Astrocyte of the cerebellum (primary cell): Measurements from ENCODE around the gene SULF2.

Source experiments
- DNase-seq: peaks from one replicate; pipeline ENCODE4 v3.0.0-alpha.2; 2011; ENCODE audit warnings: low read depth
- H3K4me3 ChIP-seq: 2 replicates; pipeline ENCODE4 v1.5.1; 2011; ENCODE audit warnings: mild to moderate bottlenecking, low read depth, low read length, moderate library complexity
- CTCF ChIP-seq: IDR thresholded peaks from 2 replicates; pipeline ENCODE4 v1.5.1; 2012; ENCODE audit warnings: low read length, low read depth, moderate library complexity, mild to moderate bottlenecking; ENCODE audit errors: missing control alignments
- in situ Hi-C: cut with HindIII; loops from 2 replicates; pipeline ENCODE4 v1.10.0; 2017; ENCODE audit warnings: low sequenced_read_pairs

SULF2 gene

GRCh38 chr20:47635256-47635655 is 150.0 kb downstream of the SULF2 start:
- in situ Hi-C loops = no loop called here
- DNase-seq = no peak
- no peak for TF ChIP-seq CTCF
- H3K4me3 ChIP-seq = no peak overlapping the region

GRCh38 chr20:47631078-47631477 is 154.2 kb downstream of the SULF2 start:
- no peak for DNase-seq
- in situ Hi-C loops = no loop called here
- no peak overlapping the region for H3K4me3 ChIP-seq
- no peak for TF ChIP-seq CTCF

- H3K4me3 ChIP-seq = no peak overlapping the region
- in situ Hi-C loops = no loop called here
- DNase-seq = no peak
- no peak for TF ChIP-seq CTCF
Observed at GRCh38 chr20:47629907-47630306, 155.4 kb downstream of the SULF2 start.

- TF ChIP-seq CTCF = no peak
- in situ Hi-C loops = no loop called here
- H3K4me3 ChIP-seq = no peak overlapping the region
- no peak for DNase-seq
Observed at GRCh38 chr20:47627540-47627939, 157.7 kb downstream of the SULF2 start.

- in situ Hi-C loops = loop anchor here (25.0 kb wide), 1 partner anchor 261 kb away; the partner anchor contains the start of gene ZMYND8
- DNase-seq = no peak
- no peak overlapping the region for H3K4me3 ChIP-seq
- no peak for TF ChIP-seq CTCF
Observed at GRCh38 chr20:47623206-47623605, 162.1 kb downstream of the SULF2 start.

- TF ChIP-seq CTCF = no peak
- H3K4me3 ChIP-seq = no peak overlapping the region
- no peak for DNase-seq
- in situ Hi-C loops = loop anchor here (25.0 kb wide), 1 partner anchor 260 kb away; the partner anchor contains the start of gene ZMYND8
Observed at GRCh38 chr20:47622118-47622665, 163.1 kb downstream of the SULF2 start.
